Caco-2 (cell line): ENCODE measurements around the gene PKHD1. TPM values are rescaled to one million over a fixed set of nuclear protein-coding genes. Genes with fewer than 3 reads are reported as not detected.
A peak's percentile ranks its signal among the peaks of the same experiment; 100 is the strongest.

Experiments used
- BruUV-seq: library from RNA; stranded (reverse); fragments of 400-500 nt; replicated peaks from 2 replicates; lab custom pipeline; 2021; lab: Mats Ljungman, UMichigan
- CTCF ChIA-PET: fragments of 300-600 bp; sonication (Branson Sonifier 250); formaldehyde crosslinking; loops from one replicate; lab custom pipeline; 2022; ENCODE audit warnings: antibody characterized with exemption; lab: Charles Lee
- POLR2A ChIA-PET: fragments of 300-600 bp; sonication (Branson Sonifier 250); formaldehyde crosslinking; loops from one replicate; lab custom pipeline; 2022; ENCODE audit warnings: antibody characterized with exemption; lab: Charles Lee
- DNase-seq, 2 experiments: peaks; one replicate each; pipeline versions ENCODE4 v3.0.0 to v3.0.0-alpha.2; 2020 to 2022
- H3K27me3 ChIP-seq: replicated peaks from 2 replicates; pipeline ENCODE4 v1.6.0; 2011; ENCODE audit warnings: low read length; ENCODE audit not compliant: control insufficient read depth, insufficient read depth
- H3K36me3 ChIP-seq: 2 replicates; pipeline ENCODE4 v1.5.1; 2011; ENCODE audit warnings: low read length; ENCODE audit not compliant: control insufficient read depth, insufficient read depth
- H3K4me1 ChIP-seq: fragments of 250-450 bp; sonication (Bioruptor Pico); 2 replicates; pipeline ENCODE4 v1.5.1; 2020; ENCODE audit warnings: mild to moderate bottlenecking
- H3K4me3 ChIP-seq: 2 replicates; pipeline ENCODE4 v1.5.1; 2011; ENCODE audit warnings: low read depth, mild to moderate bottlenecking, control low read depth, low read length
- H3K9me3 ChIP-seq: fragments of 250-450 bp; sonication (Bioruptor Pico); 2 replicates; pipeline ENCODE4 v1.5.1; 2020; ENCODE audit warnings: mild to moderate bottlenecking, moderate library complexity
- H3K27ac Mint-ChIP-seq: one replicate; pipeline ENCODE4 v1.8.0; 2022; ENCODE audit warnings: mixed read lengths; ENCODE audit not compliant: unreplicated experiment
- H3K27me3 Mint-ChIP-seq: one replicate; pipeline ENCODE4 v1.8.0; 2022; ENCODE audit warnings: mixed read lengths; ENCODE audit not compliant: insufficient read depth, unreplicated experiment
- H3K36me3 Mint-ChIP-seq: one replicate; pipeline ENCODE4 v1.8.0; 2022; ENCODE audit warnings: mild to moderate bottlenecking, mixed read lengths; ENCODE audit not compliant: insufficient read depth, unreplicated experiment
- H3K4me1 Mint-ChIP-seq: one replicate; pipeline ENCODE4 v1.8.0; 2022; ENCODE audit warnings: low read depth, mixed read lengths; ENCODE audit not compliant: unreplicated experiment
- H3K4me3 Mint-ChIP-seq: one replicate; pipeline ENCODE4 v1.8.0; 2022; ENCODE audit warnings: mild to moderate bottlenecking, moderate library complexity, mixed read lengths; ENCODE audit not compliant: unreplicated experiment
- H3K9me3 Mint-ChIP-seq: one replicate; pipeline ENCODE4 v1.8.0; 2022; ENCODE audit warnings: mixed read lengths; ENCODE audit not compliant: unreplicated experiment
- CTCF ChIP-seq, 2 experiments: fragments of 200-600 bp in 1 of 2; IDR thresholded peaks; 1 replicate in 1 of 2; 2 replicates in 1 of 2; pipeline versions ENCODE4 v1.5.1 to v1.8.0; 2011 to 2022; ENCODE audit warnings: antibody characterized with exemption in 1 of 2, control low read depth in 1 of 2, inconsistent platforms in 1 of 2, low read depth in 1 of 2, low read length in 1 of 2, mild to moderate bottlenecking in 1 of 2, moderate library complexity in 1 of 2; ENCODE audit not compliant: insufficient read depth in 1 of 2, severe bottlenecking in 1 of 2, unreplicated experiment in 1 of 2
- intact Hi-C: fragments of 100-400 bp; cut with micrococcal nuclease; formaldehyde crosslinking; loops from one replicate; pipeline ENCODE4 v1.10.0; 2022; ENCODE audit not compliant: unreplicated experiment
- total RNA-seq: library from RNA; stranded (reverse); gene quantifications from 2 replicates; pipeline ENCODE4 v1.2.3, GENCODE V29; 2022

The PKHD1 gene
- total RNA-seq, 1 experiment from 2014 or later, result 3.3 TPM

GRCh38 chr6:52086741-52087140 lies 672 bp downstream of the PKHD1 start:
- Mint-ChIP-seq H3K4me3 (peak overlapping the region; percentile 76), H3K4me1 (peaks cover 13% of the 10 kb centered on the region), H3K27ac (peak overlapping the region; percentile 58), H3K36me3 (no peaks in the 10 kb centered on the region), H3K27me3 (no peaks in the 10 kb centered on the region), H3K9me3 (no peaks in the 10 kb centered on the region)
- H3K36me3 ChIP-seq, result peaks cover 1% of the 10 kb centered on the region; the same call in 1 of the 2 replicates
- POLR2A ChIA-PET, result no interaction called here
- peaks cover 7% of the 10 kb centered on the region; the same call in 1 of the 2 replicates for H3K4me1 ChIP-seq
- no peak for TF ChIP-seq CTCF (IDR thresholded peaks at IDR 0.05; ENCODE audit: insufficient read depth in 1 of 2, low read depth in 1 of 2, low read length in 1 of 2, severe bottlenecking in 1 of 2, unreplicated experiment in 1 of 2)
- H3K27me3 ChIP-seq, result no peaks in the 10 kb centered on the region
- intact Hi-C loops, result loop anchor here (1.0 to 2.0 kb wide), 6 partner anchors 23 to 148 kb away; no protein-coding TSS in a partner anchor
- H3K9me3 ChIP-seq, result no peaks in the 10 kb centered on the region
- no peak for DNase-seq
- peak overlapping the region; percentile 43 for H3K4me3 ChIP-seq
- CTCF ChIA-PET, result interaction anchor here (0.5 to 1.0 kb wide), 3 partner anchors 9 to 63 kb away, joined by 3 read pairs; no protein-coding TSS in a partner anchor
- TSS peak; percentile 77 for BruUV-seq

GRCh38 chr6:52081237-52081636 lies 6.2 kb downstream of the PKHD1 start:
- H3K4me1 Mint-ChIP-seq, result peaks cover 6% of the 10 kb centered on the region
- ChIA-PET POLR2A (no interaction called here), CTCF (no interaction called here)
- DNase-seq, result no peak
- H3K27me3 Mint-ChIP-seq, result no peaks in the 10 kb centered on the region
- no peaks in the 10 kb centered on the region for H3K9me3 ChIP-seq
- H3K9me3 Mint-ChIP-seq, result no peaks in the 10 kb centered on the region
- H3K4me1 ChIP-seq, result no peaks in the 10 kb centered on the region
- intact Hi-C loops, result no loop called here
- peaks cover 1% of the 10 kb centered on the region; the same call in 1 of the 2 replicates for H3K36me3 ChIP-seq
- no peaks in the 10 kb centered on the region for H3K36me3 Mint-ChIP-seq
- no peak overlapping the region for H3K4me3 ChIP-seq
- H3K4me3 Mint-ChIP-seq, result no peak overlapping the region
- H3K27ac Mint-ChIP-seq, result no peak overlapping the region
- no TSS peak for BruUV-seq
- no peak for TF ChIP-seq CTCF (IDR thresholded peaks at IDR 0.05; ENCODE audit: insufficient read depth in 1 of 2, low read depth in 1 of 2, low read length in 1 of 2, severe bottlenecking in 1 of 2, unreplicated experiment in 1 of 2)
- H3K27me3 ChIP-seq, result no peaks in the 10 kb centered on the region

- CTCF ChIA-PET, result no interaction called here
- Mint-ChIP-seq H3K4me1 (no peaks in the 10 kb centered on the region), H3K27ac (no peak overlapping the region), H3K9me3 (no peaks in the 10 kb centered on the region), H3K27me3 (no peaks in the 10 kb centered on the region), H3K36me3 (no peaks in the 10 kb centered on the region), H3K4me3 (no peak overlapping the region)
- Histone ChIP-seq H3K4me3 (no peak overlapping the region), H3K9me3 (no peaks in the 10 kb centered on the region), H3K36me3 (peaks cover 1% of the 10 kb centered on the region; the same call in 1 of the 2 replicates), H3K27me3 (no peaks in the 10 kb centered on the region), H3K4me1 (no peaks in the 10 kb centered on the region)
- no TSS peak for BruUV-seq
- intact Hi-C loops, result no loop called here
- no peak for DNase-seq
- no peak for TF ChIP-seq CTCF (IDR thresholded peaks at IDR 0.05; ENCODE audit: insufficient read depth in 1 of 2, low read depth in 1 of 2, low read length in 1 of 2, severe bottlenecking in 1 of 2, unreplicated experiment in 1 of 2)
- POLR2A ChIA-PET, result no interaction called here
Measured at GRCh38 chr6:52077961-52078625, 9.3 kb downstream of the PKHD1 start.
